ENCODE measurements around the gene METRNL. TPM values are rescaled to one million over a fixed set of nuclear protein-coding genes. Genes with fewer than 3 reads are reported as not detected.
A peak's percentile ranks its signal among the peaks of the same experiment; 100 is the strongest.
"Not testable (repeated sequence)": the region's sequence is repeated elsewhere in the genome, so short reads cannot be mapped to it uniquely, and the experiment has no call there.

The METRNL gene
- total RNA-seq, 1 donor from 2014 or later: 59.8 TPM

DNA sequence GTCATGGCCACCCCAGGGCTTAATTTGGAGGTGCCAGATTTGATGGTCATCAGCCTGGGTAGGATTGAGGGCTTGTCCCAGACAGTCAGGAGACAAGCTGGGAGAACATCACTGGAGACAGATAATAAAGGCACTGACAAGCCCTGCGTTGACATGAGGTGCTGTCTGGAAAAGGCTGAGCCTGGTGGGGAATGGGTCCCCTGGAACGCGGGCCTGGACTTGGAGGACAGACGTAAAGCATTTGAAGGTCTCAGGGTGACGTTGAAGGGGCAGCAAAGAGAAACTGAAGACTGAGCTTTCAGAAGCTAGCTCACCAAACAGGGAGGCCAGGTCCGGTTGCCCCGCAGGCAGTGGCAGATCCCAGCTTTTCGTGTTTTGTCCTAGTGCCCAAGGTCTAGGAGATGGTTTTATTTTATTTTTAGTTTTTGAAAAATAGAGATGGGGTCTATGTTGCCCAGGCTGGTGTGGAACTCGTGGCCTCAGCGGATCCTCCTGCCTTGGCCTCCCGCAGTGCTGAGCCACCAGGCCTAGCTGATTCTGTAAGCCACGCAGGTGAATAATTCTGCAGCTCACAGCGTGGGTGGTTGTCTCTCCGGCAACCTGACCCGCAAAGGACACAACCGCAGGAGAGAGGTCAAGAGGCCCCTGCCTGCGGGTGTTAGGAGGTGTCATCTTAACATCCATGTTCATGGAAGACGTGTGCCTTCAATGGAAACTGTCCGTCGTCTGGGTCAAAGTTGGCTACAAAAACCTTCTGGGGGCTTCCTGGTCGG is 37.6 kb downstream of the METRNL start:
- TF ChIP-seq, protein P1, sequence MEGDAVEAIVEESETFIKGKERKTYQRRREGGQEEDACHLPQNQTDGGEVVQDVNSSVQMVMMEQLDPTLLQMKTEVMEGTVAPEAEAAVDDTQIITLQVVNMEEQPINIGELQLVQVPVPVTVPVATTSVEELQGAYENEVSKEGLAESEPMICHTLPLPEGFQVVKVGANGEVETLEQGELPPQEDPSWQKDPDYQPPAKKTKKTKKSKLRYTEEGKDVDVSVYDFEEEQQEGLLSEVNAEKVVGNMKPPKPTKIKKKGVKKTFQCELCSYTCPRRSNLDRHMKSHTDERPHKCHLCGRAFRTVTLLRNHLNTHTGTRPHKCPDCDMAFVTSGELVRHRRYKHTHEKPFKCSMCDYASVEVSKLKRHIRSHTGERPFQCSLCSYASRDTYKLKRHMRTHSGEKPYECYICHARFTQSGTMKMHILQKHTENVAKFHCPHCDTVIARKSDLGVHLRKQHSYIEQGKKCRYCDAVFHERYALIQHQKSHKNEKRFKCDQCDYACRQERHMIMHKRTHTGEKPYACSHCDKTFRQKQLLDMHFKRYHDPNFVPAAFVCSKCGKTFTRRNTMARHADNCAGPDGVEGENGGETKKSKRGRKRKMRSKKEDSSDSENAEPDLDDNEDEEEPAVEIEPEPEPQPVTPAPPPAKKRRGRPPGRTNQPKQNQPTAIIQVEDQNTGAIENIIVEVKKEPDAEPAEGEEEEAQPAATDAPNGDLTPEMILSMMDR (IDR thresholded peaks at IDR 0.05): no peak
- ATAC-seq: no peak

DNA sequence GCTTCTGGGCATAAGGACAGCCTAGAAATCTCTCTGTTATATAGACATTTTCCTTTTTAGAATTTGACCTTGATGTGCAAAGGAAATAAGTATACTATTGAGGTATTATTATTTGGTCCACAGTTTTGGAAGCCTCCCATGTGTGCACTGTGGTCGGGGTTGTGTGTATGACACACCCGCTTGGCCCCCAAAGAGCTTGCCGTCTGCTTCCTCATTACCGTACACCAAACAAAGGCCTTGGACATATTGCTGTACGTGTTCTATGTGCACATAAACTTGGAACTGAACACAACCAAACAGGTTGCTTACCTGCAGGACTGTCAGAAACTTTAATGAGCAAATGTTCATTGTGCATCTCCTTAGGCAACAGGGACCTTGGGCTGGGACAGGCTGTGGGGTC is 38.2 kb downstream of the METRNL start:
- TF ChIP-seq, protein P1 (IDR thresholded peaks at IDR 0.05): no peak
- intact Hi-C loops (cut with DNase I): no loop called here
- Histone ChIP-seq H3K4me1 (peaks cover 11% of the 10 kb centered on the region), H3K9me3 (no peaks in the 10 kb centered on the region), H3K27ac (no peak overlapping the region), H3K27me3 (ENCODE audit: low read depth) (no peaks in the 10 kb centered on the region), H3K36me3 (no peaks in the 10 kb centered on the region), H3K4me3 (no peak overlapping the region)
- DNase-seq: peak; percentile 17
- ATAC-seq: no peak

More for the DNA sequence above, 37.6 kb downstream of the METRNL start:
- intact Hi-C loops (cut with DNase I): no loop called here
- H3K36me3 ChIP-seq: no peaks in the 10 kb centered on the region
- H3K9me3 ChIP-seq: no peaks in the 10 kb centered on the region
- H3K27me3 ChIP-seq (ENCODE audit: low read depth): no peaks in the 10 kb centered on the region
- DNase-seq: peak; percentile 15
- H3K27ac ChIP-seq: no peak overlapping the region
- no peak overlapping the region for H3K4me3 ChIP-seq
- peaks cover 11% of the 10 kb centered on the region for H3K4me1 ChIP-seq

GRCh38 chr17:83118071-83118841 is 38.8 kb downstream of the METRNL start:
- TF ChIP-seq, protein P1 (IDR thresholded peaks at IDR 0.05): no peak
- ATAC-seq (peak in 1 of 2 donors; percentile 4), DNase-seq (peak; percentile 36)
- peaks cover 11% of the 10 kb centered on the region for H3K4me1 ChIP-seq
- H3K4me3 ChIP-seq: no peak overlapping the region
- H3K27ac ChIP-seq: no peak overlapping the region
- intact Hi-C loops (cut with DNase I): no loop called here
- H3K9me3 ChIP-seq: no peaks in the 10 kb centered on the region
- no peaks in the 10 kb centered on the region for H3K36me3 ChIP-seq
- no peaks in the 10 kb centered on the region for H3K27me3 ChIP-seq (ENCODE audit: low read depth)

GRCh38 chr17:83119987-83120864 is 40.8 kb downstream of the METRNL start:
- H3K4me3 ChIP-seq: no peak overlapping the region
- ATAC-seq (peak; percentile 44 to 73), DNase-seq (peak; percentile 73)
- H3K4me1 ChIP-seq: peaks cover 14% of the 10 kb centered on the region
- H3K27me3 ChIP-seq (ENCODE audit: low read depth): no peaks in the 10 kb centered on the region
- H3K27ac ChIP-seq: no peak overlapping the region
- TF ChIP-seq, protein P1 (IDR thresholded peaks at IDR 0.05): no peak
- no peaks in the 10 kb centered on the region for H3K9me3 ChIP-seq
- intact Hi-C loops (cut with DNase I): no loop called here
- no peaks in the 10 kb centered on the region for H3K36me3 ChIP-seq

DNA sequence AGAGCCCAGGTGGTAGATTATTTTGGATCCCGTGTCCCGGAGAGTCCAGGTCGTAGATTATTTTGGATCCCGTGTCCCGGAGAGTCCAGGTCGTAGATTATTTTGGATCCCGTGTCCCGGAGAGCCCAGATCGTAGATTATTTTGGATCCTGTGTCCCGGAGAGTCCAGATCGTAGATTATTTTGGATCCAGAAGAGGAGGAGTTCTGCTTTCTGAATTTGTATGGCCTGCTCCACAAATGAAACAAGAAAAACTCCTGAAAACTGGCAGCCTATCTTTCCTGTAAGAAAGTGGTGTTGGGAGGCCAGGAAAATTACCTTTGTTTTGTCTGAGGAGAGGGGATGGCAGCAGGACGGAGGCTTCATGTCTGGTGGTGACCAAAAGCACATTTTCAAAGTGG is 42.1 kb downstream of the METRNL start:
- H3K36me3 ChIP-seq; DNase-seq; H3K9me3 ChIP-seq; ATAC-seq; H3K27ac ChIP-seq; H3K27me3 ChIP-seq (ENCODE audit: low read depth); intact Hi-C loops (cut with DNase I); H3K4me3 ChIP-seq: not testable (repeated sequence)
- peaks cover 24% of the 10 kb centered on the region for H3K4me1 ChIP-seq

All from lower lobe of right lung (tissue), 2 donors.